Measurements from ENCODE around the gene ADORA1.
A peak's percentile ranks its signal among the peaks of the same experiment; 100 is the strongest.

ADORA1 gene

DNA sequence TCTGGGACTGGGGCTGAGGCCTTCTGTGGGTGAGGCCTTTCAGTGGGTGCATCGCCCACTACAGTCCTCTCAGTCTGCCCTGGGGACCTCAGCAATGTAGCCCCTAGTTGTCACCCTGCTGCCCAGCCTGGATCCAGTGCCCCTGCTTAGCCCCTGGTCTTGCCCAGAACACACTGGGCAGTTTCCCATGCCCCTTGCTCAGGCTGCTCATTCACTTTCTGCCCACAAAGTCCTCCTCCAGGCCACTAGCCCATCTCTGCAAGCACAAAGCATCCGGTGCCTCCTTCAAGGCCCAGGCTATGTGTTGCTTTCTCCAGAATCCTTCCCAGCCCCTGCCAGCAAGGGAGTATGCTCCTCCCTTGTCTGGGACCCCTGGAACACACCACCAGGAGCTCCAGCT lies 5.4 kb upstream of the ADORA1 start:
- DNase-seq, result peak; percentile 6

- DNase-seq, result peak; percentile 26
Observed at GRCh38 chr1:203124011-203124410, 3.5 kb upstream of the ADORA1 start.

DNA sequence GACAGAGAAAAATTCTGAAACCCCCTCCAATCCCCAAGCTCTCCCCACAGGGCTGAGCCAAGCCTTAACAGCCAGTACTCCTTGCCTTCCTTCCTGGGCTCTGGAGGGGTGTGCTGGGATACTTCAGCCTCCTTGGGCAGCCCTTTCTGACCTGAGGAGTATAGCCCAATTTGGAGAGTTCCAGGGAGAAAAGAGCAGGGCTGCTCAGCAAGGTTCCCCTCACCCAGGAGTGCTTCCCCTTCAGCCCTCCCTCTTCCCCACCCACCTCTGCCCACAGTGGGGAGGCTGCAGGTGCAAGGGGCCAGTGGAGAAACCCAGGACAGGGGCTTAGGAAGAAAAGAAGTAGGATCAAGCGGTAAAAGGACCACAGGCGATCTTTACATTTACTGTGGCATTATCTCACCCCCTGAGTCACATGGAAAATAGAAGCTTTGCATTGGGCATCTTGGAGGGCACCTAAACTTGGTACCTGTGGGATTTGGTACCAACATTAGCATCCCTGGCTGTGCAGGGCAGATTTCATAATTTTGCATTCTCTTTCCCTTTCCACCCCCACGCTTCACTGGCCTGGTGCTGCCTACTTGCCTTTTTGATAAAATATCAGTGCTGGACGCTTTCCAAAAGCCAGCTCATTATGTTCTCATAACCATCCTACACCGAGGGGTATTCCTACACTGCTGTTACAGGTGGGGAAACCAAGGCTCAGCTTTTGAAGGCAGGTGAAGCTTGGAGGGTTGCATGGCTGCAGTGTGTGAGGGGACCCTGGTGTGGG lies 2.8 kb upstream of the ADORA1 start:
- DNase-seq, result peak; percentile 32

- peak; percentile 28 for DNase-seq
Observed at GRCh38 chr1:203126151-203126865, 1.2 kb upstream of the ADORA1 start.

DNA sequence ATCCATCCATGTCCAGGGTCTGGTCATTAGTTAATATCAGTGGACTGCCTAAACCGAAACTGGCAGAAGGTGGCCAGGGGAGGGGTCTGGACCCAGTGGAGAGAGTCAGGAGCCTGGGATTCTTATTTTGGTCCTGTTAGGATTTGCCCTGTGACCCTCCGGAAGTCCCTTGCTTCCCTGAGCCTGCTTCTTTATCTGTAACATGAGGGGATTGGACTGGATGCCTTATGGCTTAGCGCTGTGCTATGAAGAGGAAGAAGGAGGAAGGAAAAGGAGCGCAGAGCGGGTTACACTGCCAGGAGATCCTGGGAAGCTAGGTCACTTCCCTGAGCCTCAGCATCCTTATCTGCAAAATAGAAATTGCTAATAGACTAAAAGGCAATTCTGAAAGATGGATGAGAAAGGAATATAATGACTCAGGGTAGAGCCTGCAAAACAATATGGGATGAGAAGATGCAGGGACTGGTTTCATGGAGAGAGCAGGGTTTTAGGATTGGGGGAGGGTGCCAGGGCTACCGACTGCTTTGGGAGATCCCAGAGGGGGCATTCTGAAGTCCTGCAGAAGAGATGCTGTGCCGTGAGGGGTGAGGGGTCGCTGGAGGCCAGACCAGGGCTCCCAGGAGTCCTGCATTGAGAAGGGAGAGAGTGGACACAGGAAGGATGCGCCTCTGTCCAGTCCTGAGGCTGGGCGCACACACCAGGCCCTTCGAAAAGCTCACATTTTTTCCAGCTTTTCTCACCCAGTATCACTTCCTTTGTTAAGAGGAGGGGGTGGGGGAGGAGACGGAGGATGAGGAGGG lies 460 bp upstream of the ADORA1 start:
- DNase-seq, result peak; percentile 37

DNA sequence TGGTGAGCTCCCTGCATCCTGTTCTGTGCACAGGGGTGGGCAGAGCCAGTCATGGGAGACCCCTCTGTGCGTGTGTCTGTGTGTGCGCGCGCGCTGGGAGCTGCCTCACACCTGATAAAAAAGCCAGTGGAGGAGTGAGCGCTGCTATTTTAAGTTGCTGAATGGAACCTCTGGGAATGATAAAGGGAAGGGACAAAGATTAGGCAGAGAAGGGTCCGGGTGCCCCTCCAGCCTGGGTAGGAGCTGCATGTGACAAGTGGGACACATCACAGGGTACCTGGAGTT lies 847 bp downstream of the ADORA1 start:
- no peak for DNase-seq

- peak; percentile 36 for DNase-seq
Observed at GRCh38 chr1:203128716-203129500, 1.4 kb downstream of the ADORA1 start.

GRCh38 chr1:203129501-203130231 lies 2.1 kb downstream of the ADORA1 start:
- peak; percentile 48 for DNase-seq

GRCh38 chr1:203130358-203130985 lies 2.9 kb downstream of the ADORA1 start:
- DNase-seq, result peak; percentile 32

DNA sequence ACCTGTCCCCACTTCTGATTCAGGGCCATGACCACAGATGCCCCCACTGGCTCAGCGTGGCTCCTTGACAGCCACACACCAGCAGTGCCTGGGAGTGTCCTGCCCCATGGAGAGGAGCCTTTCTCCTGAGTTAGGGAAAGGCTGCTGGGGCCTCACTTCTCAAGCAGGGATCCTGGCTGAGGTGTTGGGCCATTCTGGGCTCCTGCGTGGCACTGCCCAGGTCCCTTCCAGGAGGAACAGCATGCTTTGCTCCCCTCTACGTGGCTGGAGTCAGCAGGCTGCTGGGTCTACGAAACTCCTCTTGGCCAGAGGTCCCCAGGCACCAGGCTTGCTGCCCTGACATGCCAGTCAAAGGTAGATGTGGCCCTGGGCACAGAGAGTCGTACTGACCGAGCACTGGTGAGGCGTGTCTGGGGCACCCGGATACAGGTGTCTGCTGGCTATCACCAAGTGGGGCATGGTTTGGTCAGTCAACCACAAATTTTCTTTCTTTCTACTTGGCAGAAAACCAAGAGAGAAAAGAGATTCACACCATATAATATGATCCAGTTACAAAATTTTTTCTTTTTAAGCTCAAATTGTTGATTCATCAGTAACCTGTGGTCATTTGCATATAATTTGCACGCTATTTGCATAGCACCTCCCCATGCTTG lies 4.1 kb downstream of the ADORA1 start:
- DNase-seq, result no peak

GRCh38 chr1:203133970-203134725 lies 6.6 kb downstream of the ADORA1 start:
- DNase-seq, result no peak

DNA sequence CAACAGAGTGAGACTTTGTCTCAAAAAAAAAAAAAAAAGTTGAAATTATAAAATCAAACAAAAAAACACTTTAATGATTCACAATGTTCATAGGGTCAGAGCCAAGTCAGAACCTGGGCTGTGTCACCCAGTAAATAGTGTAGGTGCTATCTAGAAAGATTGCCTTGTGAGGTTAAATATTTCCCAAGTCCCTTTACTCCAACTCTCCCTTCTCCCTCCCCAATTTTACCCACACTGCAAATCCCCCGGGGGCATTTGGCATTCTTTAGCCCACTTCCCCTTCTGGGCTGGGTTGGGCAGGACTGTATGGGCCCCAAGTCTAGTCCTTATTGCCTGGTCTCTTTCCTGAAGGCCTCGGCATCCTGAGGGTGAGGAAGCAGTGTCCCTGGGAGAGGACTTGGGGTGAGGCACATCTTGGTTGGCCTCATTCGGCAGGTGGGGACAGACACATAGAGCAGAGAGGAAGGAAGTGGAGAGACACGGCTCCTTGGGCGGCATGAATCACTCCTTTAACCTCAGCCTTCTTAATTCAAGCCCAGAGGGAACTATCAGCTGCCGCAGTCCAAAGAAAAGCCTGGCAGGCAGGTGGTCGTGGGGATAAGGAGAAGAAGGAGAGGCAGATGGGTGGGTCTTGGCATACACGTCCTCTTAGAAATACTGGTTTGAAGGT lies 8.2 kb downstream of the ADORA1 start:
- DNase-seq, result no peak

GRCh38 chr1:203136409-203137042 lies 9.0 kb downstream of the ADORA1 start:
- no peak for DNase-seq

DNA sequence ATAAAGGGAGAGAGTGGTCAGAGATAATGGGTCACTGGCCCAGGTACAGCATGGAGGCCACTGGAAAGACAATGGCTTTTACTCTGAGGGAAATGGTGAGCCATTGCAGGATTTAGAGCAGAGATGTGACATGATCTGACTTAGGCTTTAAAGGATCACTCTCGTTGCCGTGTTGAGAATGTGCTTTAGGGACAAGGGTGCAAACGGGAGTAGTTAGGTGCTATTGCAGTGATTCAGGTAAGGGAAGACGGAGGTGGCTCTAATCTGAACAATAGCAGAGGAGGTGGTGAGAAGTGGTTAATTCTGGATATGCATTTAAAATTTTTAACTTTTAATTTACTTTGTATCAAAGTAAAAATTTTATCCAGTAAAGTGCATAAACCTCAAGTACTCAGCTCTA lies 9.8 kb downstream of the ADORA1 start:
- no peak for DNase-seq

- no peak for DNase-seq
Observed at GRCh38 chr1:203138066-203138465, 10.5 kb downstream of the ADORA1 start.

DNA sequence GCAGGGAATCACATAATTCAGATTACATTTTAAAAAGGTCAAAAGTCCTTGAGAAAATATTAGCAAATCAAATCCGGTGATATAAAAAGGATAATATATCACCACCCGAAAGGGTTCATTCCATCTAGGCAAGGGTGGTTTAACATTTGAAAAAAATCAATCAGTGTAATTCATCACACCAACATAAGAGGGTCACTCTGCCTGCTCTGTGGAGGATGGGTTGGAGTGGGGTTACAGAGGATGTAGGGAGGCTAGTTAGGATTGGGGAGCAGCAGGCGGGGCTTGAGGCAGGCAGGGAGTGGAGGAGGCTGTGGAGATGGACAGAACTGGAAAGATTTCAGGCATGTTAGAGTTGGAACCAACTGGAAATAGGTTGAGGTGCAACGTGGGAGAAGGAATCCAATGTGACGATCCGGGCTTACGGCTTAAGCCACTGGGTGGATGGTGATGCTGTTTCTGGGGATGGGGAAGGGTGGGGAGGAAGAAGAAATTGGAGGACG lies 12.5 kb downstream of the ADORA1 start:
- DNase-seq, result no peak

DNA sequence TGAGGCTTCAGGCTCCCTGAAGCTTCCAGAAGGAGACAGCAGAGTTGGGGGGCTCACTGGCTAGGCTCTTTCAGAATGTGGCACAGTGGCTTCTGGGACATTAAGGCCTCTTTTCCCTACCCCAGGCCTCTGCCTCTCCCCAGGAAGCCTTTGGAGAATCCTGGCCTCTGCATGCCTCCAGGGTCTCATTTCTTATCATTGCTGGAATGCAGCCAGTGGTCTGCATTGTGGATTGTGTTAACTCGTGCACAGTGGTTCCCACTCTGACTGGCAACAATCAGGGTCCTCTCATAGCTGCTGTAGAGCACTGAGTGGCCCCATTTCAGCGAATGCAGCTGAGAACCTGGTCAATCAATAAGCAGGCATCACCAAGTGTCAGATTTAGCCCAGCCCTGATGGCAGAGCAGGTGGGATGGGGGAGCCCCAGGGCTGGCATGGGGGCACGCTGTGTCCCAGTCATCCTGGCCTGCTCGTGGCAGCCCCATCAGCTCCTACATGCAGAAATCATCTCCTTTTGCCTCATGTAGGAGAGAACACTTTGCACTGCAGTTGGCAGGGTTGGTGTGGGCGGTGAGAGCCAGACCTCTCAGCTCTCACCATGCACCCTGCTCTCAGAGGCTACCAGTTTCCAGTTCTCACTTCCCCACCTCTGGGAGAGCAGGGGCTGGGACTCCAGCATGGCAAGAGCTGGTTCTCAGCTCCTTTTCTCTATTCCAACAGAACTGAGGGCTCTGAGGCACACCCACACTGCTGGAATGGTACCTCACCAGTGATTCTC lies 13.4 kb downstream of the ADORA1 start:
- no peak for DNase-seq

DNA sequence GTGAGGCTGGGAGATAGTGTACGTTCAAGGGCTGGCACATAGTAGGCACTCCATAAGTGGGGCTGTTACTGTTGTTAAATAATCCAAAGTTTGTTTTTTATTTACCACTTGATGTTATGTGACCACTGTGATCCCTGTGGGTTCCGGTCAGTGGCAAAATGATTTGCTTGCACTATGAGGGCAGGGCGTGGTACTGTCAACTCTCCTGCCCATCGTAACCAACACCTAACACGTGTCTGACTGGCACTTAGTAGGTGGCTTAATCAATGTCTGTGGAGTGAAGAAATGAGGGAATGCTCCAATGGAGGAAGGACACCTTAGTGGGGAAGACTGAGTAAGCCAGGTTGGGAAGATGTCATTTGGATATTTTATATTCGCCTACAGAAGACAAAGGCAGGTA lies 14.6 kb downstream of the ADORA1 start:
- no peak for DNase-seq

Data from right forelimb (tissue), 1 donor.